GM13976 (cell line): ENCODE data around the gene CRYBB3.
"Not testable (repeated sequence)": the region's sequence is repeated elsewhere in the genome, so short reads cannot be mapped to it uniquely, and the experiment has no call there.

Experiments
- DNase-seq: peaks from one replicate; pipeline ENCODE4 v3.0.0; 2012; ENCODE audit warnings: low spot score
- CTCF ChIP-seq: IDR thresholded peaks from 2 replicates; pipeline ENCODE4 v1.5.1; 2012; ENCODE audit warnings: borderline replicate concordance, mild to moderate bottlenecking; ENCODE audit not compliant: insufficient read depth; ENCODE audit errors: extremely low read depth, missing control alignments, control extremely low read depth
- in situ Hi-C: fragments of 300-500 bp; cut with MboI; formaldehyde crosslinking; loops from one replicate; pipeline ENCODE4 v1.12.0; 2022; ENCODE audit warnings: low sequenced_read_pairs, mixed read lengths, inconsistent platforms; ENCODE audit not compliant: unreplicated experiment

Gene CRYBB3

GRCh38 chr22:25196326-25196725 is 3.3 kb upstream of the CRYBB3 start:
- in situ Hi-C loops: no loop called here
- no peak for TF ChIP-seq CTCF
- no peak for DNase-seq

DNA sequence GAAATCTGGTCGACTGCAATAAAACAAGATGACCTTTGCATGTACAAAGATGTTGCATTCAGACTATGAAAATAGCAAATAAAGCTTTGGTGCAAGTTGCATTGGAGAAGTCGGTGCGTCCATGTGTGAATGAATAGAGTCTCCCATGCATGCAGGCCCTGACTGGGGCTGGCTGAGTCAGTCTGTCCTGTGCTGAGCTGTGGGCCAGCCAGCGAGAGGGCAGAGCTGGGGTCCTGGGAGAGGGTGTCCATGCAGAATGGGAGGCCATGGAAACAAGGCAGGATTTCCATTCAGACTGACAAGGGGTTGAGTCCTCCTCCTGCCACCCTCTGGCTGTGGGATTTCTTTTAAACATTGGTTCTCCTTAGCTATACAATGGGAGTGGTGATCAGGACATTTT is 2.3 kb upstream of the CRYBB3 start:
- in situ Hi-C loops: no loop called here

GRCh38 chr22:25200967-25201366 is 1.3 kb downstream of the CRYBB3 start:
- in situ Hi-C loops: no loop called here
- no peak for DNase-seq
- TF ChIP-seq CTCF: no peak

More for the DNA sequence above, 2.3 kb upstream of the CRYBB3 start:
- DNase-seq: no peak
- no peak for TF ChIP-seq CTCF

DNA sequence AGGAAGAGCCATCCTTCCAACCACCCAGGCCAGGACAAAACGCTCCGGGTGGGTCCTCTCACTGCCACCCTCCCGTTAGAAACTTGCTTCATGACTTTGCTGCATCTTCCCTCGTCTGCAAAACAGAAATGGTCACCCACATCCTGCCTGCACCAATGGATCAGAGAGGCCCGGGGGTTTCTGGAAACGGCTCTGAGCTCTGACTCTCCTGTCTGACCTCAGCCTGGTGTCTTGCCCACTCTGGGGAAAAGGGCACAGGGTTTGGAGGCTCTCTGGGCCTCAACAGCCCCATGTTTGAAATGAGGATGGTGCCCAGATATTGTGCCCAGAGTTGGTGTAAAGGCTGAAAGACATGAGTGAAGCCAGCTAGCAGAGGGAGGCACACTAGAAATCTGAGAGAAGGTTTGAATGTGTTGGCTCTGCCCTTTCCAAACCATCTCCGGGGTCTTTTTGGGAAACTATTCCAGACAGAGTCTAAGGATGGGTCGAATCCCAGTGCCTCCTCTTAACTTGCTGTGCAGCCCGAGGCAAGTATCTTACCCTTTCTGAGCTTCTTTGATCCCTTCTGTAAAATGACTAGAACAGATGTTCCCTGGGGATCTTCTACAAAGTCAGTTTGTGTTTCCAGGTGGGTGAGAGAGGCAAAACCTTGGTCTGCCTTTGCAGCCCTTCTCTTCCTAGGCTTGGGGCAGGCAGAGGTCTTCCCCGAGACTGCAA is 2.1 kb downstream of the CRYBB3 start:
- no peak for TF ChIP-seq CTCF
- in situ Hi-C loops: no loop called here
- DNase-seq: no peak

GRCh38 chr22:25202290-25202921 is 2.7 kb downstream of the CRYBB3 start:
- peak; percentile 85 for DNase-seq
- in situ Hi-C loops: no loop called here
- TF ChIP-seq CTCF: peak; percentile 91

GRCh38 chr22:25203082-25203481 is 3.4 kb downstream of the CRYBB3 start:
- in situ Hi-C loops: no loop called here
- TF ChIP-seq CTCF: no peak

DNA sequence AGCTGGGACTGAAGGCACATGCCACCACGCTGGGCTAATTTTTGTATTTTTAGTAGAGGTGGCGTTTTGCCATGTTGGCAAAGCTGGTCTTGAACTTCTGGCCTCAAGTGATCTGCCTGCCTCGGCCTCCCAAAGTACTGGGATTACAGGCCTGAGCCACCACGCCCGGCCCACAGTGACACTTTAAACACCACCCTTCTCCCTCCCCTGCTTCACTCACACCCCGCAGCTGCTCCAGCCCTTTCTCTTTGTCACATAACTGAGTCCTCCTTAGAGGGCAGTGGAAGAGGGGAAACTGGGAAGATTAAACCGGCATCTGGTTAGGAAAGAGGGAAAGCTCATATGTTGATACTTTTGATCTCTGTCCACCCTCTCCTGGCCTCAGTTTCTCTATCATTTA is 4.9 kb downstream of the CRYBB3 start:
- in situ Hi-C loops, DNase-seq: not testable (repeated sequence)

More at GRCh38 chr22:25203082-25203481, 3.4 kb downstream of the CRYBB3 start:
- no peak for DNase-seq
